HL-60/S4 treated with retinoic acid at 250 ng/mL for 4 days and 3 days (cell line): ENCODE data around the gene CCBE1.

Source experiments
- in situ Hi-C: fragments of 300-500 bp; cut with MboI; formaldehyde crosslinking; loops from 2 replicates; pipeline ENCODE4 v1.7.0; 2022; ENCODE audit warnings: low sequenced_read_pairs

CCBE1 gene

DNA sequence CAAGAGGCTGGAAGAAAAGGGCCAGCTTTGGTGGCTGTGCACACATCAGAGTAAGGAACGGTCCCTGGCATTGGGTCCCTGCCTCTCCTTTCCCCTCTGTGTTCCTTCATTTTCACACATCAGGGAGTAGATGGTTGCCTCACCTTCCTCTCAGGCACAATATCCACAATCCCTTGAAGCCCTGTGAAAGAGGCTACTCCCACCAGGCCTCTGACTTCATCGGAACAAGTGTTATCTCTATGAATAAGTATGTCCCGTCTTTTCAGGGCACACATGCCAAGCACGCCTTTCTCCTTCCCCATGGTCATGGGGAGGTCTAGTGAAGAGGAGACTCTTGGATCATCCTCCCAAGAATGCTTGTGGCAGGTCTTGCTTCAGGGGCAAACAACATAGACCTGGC, 277.0 kb downstream of the CCBE1 start:
- in situ Hi-C loops: no loop called here

- in situ Hi-C loops: no loop called here
Observed at GRCh38 chr18:59419386-59419785, 277.8 kb downstream of the CCBE1 start.

DNA sequence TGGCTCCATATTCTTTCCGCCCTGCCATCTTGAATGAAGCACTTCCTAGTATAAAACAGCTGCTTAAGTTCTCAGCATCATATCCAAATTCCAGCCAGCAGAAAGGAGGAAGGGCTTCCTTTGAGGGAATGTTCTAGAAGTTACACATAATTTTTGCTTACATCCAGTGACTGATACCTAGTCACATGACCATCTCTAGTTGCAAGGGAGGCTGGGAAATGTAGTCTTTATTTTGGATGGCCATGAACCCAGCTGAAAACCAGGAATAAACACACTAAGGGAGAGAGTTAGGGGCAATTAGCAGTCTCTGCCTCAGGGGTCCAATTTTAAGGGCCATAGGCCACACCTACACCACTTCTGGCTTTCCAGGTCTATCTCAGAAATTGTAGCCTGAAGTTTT, 280.4 kb downstream of the CCBE1 start:
- in situ Hi-C loops: no loop called here

GRCh38 chr18:59414111-59414653, 283.0 kb downstream of the CCBE1 start:
- in situ Hi-C loops: no loop called here

- in situ Hi-C loops: no loop called here
Observed at GRCh38 chr18:59402432-59403090, 294.7 kb downstream of the CCBE1 start.

GRCh38 chr18:59400407-59400806, 296.8 kb downstream of the CCBE1 start:
- in situ Hi-C loops: no loop called here

DNA sequence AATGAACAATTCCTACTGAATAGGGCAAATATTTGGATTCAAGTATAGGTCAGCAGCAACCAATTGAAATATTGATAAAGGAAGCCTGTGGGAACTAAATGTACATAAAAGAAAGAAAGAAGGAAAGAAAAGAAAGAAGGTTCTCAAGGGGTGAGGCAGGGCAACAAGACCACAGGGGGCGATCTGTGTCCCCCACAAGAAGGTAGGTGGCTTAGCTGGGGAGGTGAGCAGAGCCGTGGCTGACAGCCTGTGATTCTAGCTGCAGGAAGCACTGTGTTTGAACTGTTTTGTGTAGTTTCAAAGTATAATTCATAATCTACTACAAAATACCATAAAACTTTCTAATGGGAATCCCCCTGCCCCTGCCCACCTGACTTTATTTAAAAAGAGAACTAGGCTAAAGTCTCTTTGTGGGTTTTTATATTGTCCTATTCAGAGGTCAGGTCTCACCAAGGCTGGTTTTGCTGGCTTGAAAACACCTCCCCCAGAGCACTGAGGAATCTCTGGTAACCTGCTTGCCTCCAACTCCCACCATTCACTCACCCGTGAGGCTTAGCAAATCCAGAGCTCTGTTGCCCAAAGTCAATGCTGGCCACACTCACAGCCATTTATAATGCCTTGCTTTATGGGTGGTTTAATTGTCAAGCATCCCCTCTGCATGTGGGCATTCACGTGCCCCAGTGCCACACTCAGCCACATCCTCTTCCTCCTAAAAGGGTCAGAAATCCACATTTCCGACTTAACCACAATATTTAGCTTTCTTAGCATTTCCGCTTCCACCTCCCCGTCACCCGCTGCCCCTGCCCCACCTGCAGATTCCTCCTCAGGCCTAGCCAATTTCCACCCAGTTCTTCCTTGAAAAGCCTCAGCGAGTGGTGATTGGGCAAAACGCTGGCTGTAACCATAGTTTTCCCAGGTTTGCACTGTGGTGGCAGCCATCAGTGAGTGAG, 301.7 kb downstream of the CCBE1 start:
- in situ Hi-C loops: no loop called here

GRCh38 chr18:59393381-59393780, 303.8 kb downstream of the CCBE1 start:
- in situ Hi-C loops: no loop called here

GRCh38 chr18:59388817-59389216, 308.4 kb downstream of the CCBE1 start:
- in situ Hi-C loops: no loop called here

DNA sequence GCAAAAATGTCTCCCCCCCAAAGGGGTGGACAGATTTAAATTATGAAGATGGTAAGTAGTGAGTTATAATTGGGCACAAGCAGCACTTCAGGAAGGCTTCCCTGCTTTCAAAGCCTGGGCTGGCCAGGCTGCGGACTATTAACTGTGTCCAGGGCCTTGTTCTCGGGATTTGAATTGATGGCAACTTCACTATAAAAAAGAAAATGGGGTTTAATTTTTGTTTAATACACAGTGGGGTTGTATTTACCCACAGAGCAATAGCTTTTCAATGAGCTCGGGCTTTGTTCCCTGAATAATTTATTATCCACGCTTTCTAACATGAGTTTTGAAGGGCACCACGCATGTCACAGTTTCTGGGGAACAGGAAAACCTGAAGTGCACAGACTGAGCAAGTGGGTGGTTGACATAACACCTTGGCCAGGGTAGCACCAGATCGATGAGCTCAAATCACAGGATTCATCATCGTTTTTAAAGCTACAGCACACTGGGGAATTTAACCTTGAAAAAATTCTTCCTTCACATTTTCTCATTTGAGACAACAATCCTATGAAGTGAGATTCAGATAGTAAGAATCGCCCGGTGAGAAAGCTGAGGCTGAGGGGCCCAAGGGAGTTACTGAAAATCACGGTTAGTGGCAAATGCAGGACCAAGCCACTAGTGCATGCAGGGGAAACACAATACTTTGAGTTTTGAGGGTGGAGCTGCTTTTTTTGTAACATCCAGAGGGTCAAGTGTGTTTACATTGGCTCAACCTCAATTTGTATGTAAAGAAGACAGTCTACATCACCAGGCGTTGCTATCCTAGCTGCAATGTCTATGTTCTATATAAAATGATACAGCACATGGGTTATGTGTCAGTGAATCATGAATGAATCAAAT, 309.3 kb downstream of the CCBE1 start:
- in situ Hi-C loops: no loop called here

- in situ Hi-C loops: no loop called here
Observed at GRCh38 chr18:59386909-59387686, 310.1 kb downstream of the CCBE1 start.

DNA sequence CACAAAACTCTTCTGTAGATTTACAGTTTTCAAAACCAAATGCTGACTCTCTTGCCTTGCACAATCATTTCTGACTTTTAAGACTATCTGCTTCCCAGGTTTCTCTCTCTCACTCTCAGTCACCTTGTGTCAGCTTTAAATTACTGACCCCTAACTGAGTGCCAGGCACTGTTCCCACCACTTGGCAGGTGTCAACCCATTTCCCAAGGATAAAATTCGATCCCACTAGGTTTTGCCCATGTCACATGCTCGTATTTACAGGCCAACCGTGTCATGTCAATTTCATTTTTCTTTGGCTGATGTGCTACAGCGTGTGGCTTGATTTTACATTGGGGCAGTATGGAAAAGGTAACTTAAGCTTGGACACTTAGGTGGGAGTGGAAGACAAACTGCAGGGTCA, 312.0 kb downstream of the CCBE1 start:
- in situ Hi-C loops: no loop called here

DNA sequence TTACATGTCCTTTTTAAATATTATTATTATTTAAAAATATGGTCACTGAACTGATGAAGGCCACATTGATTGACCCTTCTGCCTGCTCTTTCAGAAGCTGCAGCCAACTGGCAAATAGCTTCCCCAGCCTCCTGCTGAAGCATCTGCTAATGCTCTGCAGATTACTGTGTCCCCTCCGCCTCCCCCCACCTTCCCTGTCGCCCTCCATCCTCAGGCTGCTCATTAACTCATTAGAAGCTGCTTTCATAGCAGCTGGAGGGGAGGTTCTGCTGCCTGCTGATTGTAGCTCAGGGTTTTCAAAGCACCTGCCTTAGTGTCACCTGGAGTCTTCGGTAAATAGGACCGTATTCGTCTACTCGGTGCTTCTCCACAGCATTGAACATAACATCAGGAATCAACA, 313.4 kb downstream of the CCBE1 start:
- in situ Hi-C loops: no loop called here

DNA sequence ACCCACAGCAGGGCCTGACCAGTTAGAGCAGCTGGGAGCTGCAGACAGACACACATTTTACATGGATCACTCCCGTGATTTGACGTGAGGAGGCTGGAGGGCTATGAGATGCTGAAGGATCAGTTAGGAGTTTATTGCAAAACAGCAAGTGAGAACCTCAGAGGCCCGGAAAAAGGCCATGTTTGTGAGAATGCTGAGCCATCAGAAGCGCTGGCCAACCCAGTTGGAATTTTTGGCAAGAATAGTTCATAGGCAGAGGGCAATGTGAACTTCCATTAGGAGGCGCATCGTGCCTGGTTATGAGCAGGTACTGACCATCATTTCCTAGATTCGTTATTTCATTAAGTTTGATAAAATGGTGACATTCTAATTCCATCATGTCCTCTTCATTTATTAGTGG, 314.8 kb downstream of the CCBE1 start:
- in situ Hi-C loops: no loop called here

GRCh38 chr18:59381949-59382348, 315.3 kb downstream of the CCBE1 start:
- in situ Hi-C loops: no loop called here
